ENCODE measurements around the gene TUSC7.

The TUSC7 gene

DNA sequence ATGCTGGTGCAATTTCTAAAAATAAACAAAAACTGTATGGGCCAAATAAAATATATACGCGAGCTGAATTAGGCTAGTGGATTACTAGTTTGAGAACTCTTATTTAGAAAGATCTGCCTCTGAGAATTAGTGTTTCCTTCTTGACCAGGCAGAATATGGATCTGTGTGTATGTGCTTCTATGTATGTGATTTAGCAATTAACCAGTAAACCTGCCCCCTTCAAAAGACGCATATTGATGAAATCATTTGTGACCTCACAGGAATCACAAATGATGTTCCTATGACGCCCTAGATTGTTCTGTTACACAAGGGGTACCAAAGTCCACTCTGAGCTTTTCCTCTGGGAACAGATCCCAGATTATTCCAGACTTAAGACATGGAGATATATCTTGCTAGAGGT, at the start of gene TUSC7:
TUSC7 (plus strand) TSS at position 301 of the 400 bp plus-strand sequence.
- DNase-seq (ENCODE audit: low read depth in 2 of 2) = no peak

- no peak for DNase-seq (ENCODE audit: low read depth in 2 of 2)
These were observed 48.4 kb upstream of the TUSC7 start for GRCh38 chr3:116661196-116661595.

- DNase-seq (ENCODE audit: low read depth in 2 of 2) = no peak
These were observed 46.1 kb upstream of the TUSC7 start for GRCh38 chr3:116663161-116664110.

DNA sequence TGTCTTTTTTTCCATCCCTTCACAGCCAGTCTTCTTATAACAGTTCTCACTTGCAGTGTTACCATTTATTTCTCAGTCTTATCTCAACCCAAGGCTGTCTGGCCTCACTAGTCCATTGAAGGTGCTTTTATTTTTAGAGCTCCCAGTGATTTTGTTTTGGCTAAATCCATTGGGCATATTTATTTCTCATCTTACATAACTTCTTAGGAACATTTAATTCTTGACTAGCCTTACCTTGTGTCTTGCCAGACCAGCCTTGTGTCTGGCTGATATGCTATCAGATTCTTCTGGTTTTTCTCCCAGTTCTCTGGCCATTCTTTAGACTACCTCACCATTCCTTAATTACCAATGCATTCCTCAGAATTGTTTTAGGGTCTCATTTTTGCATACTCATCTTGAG, 42.3 kb upstream of the TUSC7 start:
- no peak for DNase-seq (ENCODE audit: low read depth in 2 of 2)

GRCh38 chr3:116667791-116668190, 41.8 kb upstream of the TUSC7 start:
- no peak for DNase-seq (ENCODE audit: low read depth in 2 of 2)

GRCh38 chr3:116669576-116669975, 40.0 kb upstream of the TUSC7 start:
- no peak for DNase-seq (ENCODE audit: low read depth in 2 of 2)

DNA sequence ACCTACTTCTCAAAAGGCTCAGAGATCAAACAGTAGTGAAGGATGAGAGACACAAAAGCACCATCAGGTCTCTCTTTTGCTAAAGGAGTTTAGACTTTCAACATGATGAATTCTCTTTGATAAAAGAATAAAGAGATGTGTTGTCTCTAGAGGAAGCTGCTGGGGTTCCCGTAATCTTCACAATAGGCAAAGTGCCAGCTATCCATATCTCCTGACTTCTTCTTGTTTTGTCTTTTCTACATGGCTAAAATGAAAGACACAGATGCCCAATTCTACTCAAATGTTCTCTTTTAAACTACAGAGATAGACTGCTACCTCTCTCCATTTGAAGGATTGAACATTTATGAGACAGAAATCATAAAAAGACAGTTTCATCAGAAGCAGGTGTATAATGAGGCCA, 38.4 kb upstream of the TUSC7 start:
- DNase-seq (ENCODE audit: low read depth in 2 of 2) = no peak

DNA sequence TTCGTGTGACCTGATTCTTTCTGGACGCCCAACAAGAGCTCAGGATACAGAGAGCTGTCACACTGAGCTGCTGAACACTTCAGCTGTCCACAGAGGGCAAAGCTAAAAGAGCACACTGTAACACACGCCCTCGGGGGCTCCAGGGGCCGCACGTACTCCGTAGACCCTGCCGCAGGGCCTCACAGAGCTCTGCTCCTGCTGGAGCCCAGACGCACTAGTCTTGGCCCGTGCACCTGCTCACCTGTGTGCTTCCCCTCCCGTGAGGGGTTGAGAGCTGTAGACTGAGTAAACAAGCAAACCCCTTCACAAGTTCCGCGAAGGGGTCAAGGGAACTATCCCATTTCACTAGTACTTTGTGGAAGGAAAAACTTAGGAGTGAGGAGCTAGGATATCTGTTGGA, 30.7 kb upstream of the TUSC7 start:
- no peak for DNase-seq (ENCODE audit: low read depth in 2 of 2)

GRCh38 chr3:116691041-116691440, 18.5 kb upstream of the TUSC7 start:
- DNase-seq (ENCODE audit: low read depth in 2 of 2) = no peak

- DNase-seq (ENCODE audit: low read depth in 2 of 2) = no peak
These were observed 8.5 kb upstream of the TUSC7 start for GRCh38 chr3:116701070-116701469.

DNA sequence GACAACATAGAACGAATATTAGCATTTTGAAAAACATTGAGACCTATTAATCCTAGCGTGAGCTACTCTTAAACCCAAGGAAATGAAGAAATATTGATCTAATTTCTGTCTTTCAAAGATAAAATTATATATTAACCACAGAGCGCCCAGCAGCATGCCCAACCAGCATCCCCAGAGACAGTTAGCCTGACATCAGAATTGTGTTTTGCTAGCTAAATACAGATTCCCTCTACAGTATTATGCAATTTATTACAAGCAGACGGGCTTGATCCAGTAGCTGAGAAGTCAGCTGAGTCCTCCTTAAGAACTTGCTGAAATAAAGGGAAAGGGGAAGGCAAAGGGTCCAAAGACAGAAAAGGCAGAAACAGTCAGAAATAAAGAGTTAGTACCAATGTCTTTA, 7.2 kb upstream of the TUSC7 start:
- DNase-seq (ENCODE audit: low read depth in 2 of 2) = no peak

GRCh38 chr3:116707531-116707930, 2.0 kb upstream of the TUSC7 start:
- DNase-seq (ENCODE audit: low read depth in 2 of 2) = no peak

GRCh38 chr3:116716490-116716889, 6.9 kb downstream of the TUSC7 start:
- no peak for DNase-seq (ENCODE audit: low read depth in 2 of 2)

GRCh38 chr3:116717566-116717965, 8.0 kb downstream of the TUSC7 start:
- DNase-seq (ENCODE audit: low read depth in 2 of 2) = no peak

DNA sequence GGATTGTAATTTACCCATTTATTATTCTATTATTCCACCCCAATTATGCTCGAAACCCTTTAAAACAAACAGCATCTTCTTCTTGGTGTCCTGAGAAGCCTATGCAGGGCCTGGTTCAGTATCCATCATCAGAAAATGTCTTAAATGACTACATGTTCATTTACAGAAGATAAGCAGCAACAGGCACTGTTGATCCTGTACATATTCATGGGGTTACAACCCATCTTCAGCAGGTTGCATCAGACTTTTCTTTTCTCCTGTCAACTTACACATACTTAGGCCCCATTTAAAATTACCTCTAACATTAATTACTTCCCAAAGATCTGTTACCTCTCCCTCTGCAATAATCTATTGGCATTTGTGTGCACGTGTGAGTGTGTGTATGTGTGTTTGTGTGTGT, 18.9 kb downstream of the TUSC7 start:
- DNase-seq (ENCODE audit: low read depth in 2 of 2) = no peak

GRCh38 chr3:116734243-116734642, 24.7 kb downstream of the TUSC7 start:
- DNase-seq (ENCODE audit: low read depth in 2 of 2) = no peak

GRCh38 chr3:116739678-116740077, 30.1 kb downstream of the TUSC7 start:
- no peak for DNase-seq (ENCODE audit: low read depth in 2 of 2)

- DNase-seq (ENCODE audit: low read depth in 2 of 2) = no peak
These were observed 30.7 kb downstream of the TUSC7 start for GRCh38 chr3:116740293-116740692.

DNA sequence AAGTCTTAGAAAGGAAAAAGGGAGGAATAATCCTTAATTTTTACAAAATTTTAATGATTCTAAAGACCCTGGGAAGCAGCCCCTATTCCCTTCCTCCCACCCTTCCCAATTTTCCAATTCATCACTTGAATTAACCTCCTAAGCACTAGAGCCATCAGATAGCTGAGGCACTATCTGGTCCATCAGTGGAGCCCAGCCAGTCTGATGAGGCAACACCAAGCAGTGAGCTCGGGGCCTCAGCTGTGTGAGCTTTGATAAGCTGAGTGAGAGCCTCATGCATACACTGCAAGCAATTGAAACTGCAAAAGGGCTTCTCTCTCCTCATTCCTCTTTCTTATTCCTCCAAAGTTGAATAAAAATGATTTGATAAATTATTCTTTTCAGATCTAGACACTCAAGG, 31.9 kb downstream of the TUSC7 start:
- no peak for DNase-seq (ENCODE audit: low read depth in 2 of 2)

- DNase-seq (ENCODE audit: low read depth in 2 of 2) = no peak
These were observed 33.5 kb downstream of the TUSC7 start for GRCh38 chr3:116743062-116743461.

DNA sequence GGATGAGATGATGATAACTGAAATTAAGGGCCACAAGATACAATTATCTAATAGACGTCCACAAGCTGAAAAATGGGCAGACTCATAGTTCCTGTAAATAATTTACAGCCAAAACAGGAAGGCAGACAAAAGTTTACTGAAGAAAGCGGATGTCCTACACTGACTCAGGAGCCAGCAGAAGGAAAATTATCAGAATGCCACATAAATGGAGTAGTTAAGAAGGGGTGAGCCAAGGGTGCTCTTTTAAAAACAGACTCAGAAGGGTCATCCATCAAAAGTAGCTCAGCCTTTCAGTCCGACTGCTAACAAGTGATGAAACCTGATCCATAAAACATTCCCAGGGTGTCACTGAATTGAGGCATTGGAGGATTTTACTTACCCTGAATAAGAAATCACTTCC, 39.8 kb downstream of the TUSC7 start:
- DNase-seq (ENCODE audit: low read depth in 2 of 2) = no peak

- DNase-seq (ENCODE audit: low read depth in 2 of 2) = no peak
These were observed 47.7 kb downstream of the TUSC7 start for GRCh38 chr3:116757315-116757714.

GRCh38 chr3:116759316-116759715, 49.7 kb downstream of the TUSC7 start:
- no peak for DNase-seq (ENCODE audit: low read depth in 2 of 2)
